H1 (cell line): ENCODE measurements around the gene ERI3. TPM values are rescaled to one million over a fixed set of nuclear protein-coding genes. Genes with fewer than 3 reads are reported as not detected.

Experiments used
- CTCF ChIA-PET: fragments of 300-600 bp; sonication (Branson Sonifier 250); formaldehyde crosslinking; loops from one replicate; lab custom pipeline; 2021; ENCODE audit not compliant: partially characterized antibody; lab: Charles Lee
- POLR2A ChIA-PET: fragments of 300-600 bp; sonication (Branson Sonifier 250); formaldehyde crosslinking; loops from one replicate; lab custom pipeline; 2021; ENCODE audit warnings: inconsistent platforms; ENCODE audit not compliant: partially characterized antibody; lab: Charles Lee
- DNase-seq, 2 experiments: peaks; one replicate each; pipeline versions ENCODE4 v3.0.0 to v3.0.0-alpha.2; 2010 to 2022; ENCODE audit warnings: low spot score in 2 of 2, low read depth in 1 of 2, mixed read lengths in 1 of 2
- FAIRE-seq: peaks from 2 replicates; lab custom pipeline; 2011; peaks lifted over from hg19 to GRCh38; lab: Jason Lieb, UNC
- H2AFZ ChIP-seq: 2 replicates; pipeline ENCODE4 v1.8.1; 2012; ENCODE audit warnings: low read length, inconsistent platforms
- H2AK5ac ChIP-seq: 2 replicates; pipeline ENCODE4 v1.6.1; 2013; ENCODE audit warnings: low read depth, low read length
- H2BK120ac ChIP-seq: replicated peaks from 2 replicates; pipeline ENCODE3; 2013; ENCODE audit warnings: low read depth, low read length, inconsistent platforms
- H2BK12ac ChIP-seq: 2 replicates; pipeline ENCODE4 v1.6.1; 2013; ENCODE audit warnings: low read depth, low read length
- H2BK15ac ChIP-seq: 2 replicates; pipeline ENCODE4 v1.6.1; 2013; ENCODE audit warnings: low read length
- H2BK20ac ChIP-seq: 2 replicates; pipeline ENCODE4 v1.6.1; 2013; ENCODE audit warnings: low read length
- H2BK5ac ChIP-seq: 2 replicates; pipeline ENCODE4 v1.6.1; 2013; ENCODE audit warnings: low read depth, low read length
- H3K14ac ChIP-seq: 2 replicates; pipeline ENCODE4 v1.6.1; 2013; ENCODE audit warnings: inconsistent platforms; ENCODE audit not compliant: insufficient read length
- H3K18ac ChIP-seq: 2 replicates; pipeline ENCODE4 v1.6.1; 2013; ENCODE audit warnings: low read length; ENCODE audit errors: extremely low read depth
- H3K23ac ChIP-seq: 2 replicates; pipeline ENCODE4 v1.6.1; 2013; ENCODE audit warnings: inconsistent platforms; ENCODE audit not compliant: insufficient read length
- H3K23me2 ChIP-seq: 2 replicates; pipeline ENCODE4 v1.6.1; 2013; ENCODE audit warnings: low read depth, low read length
- H3K27ac ChIP-seq: 2 replicates; pipeline ENCODE4 v1.6.1; 2011; ENCODE audit warnings: low read depth, low read length, inconsistent platforms
- H3K27me3 ChIP-seq, 4 experiments: replicated peaks in 1 of 4; 1 replicate in 1 of 4; 2 replicates in 3 of 4; pipeline versions ENCODE4 v1.6.1 to v1.8.1; 2011 to 2013; ENCODE audit warnings: low read length in 3 of 4, mild to moderate bottlenecking in 3 of 4, inconsistent platforms in 2 of 4, mixed read lengths in 2 of 4, moderate library complexity in 1 of 4; ENCODE audit not compliant: control insufficient read depth in 3 of 4, insufficient read depth in 3 of 4; ENCODE audit errors: extremely low read depth in 1 of 4
- H3K36me3 ChIP-seq, 4 experiments: 2 replicates each; pipeline versions ENCODE4 v1.6.1 to v1.8.1; 2011 to 2013; ENCODE audit warnings: mild to moderate bottlenecking in 4 of 4, low read length in 3 of 4, moderate library complexity in 2 of 4, control low read depth in 1 of 4, inconsistent platforms in 1 of 4; ENCODE audit not compliant: insufficient read depth in 4 of 4, control insufficient read depth in 2 of 4
- H3K4ac ChIP-seq: replicated peaks from 2 replicates; pipeline ENCODE3; 2013; ENCODE audit warnings: low read length, low read depth, mixed read lengths, inconsistent platforms; ENCODE audit not compliant: insufficient read length
- H3K4me1 ChIP-seq, 4 experiments: replicated peaks in 1 of 4; 1 replicate in 1 of 4; 2 replicates in 3 of 4; pipeline versions ENCODE4 v1.6.1 to v1.8.1; 2011 to 2013; ENCODE audit warnings: low read length in 3 of 4, inconsistent platforms in 2 of 4, mixed read lengths in 1 of 4; ENCODE audit not compliant: insufficient read depth in 4 of 4, control insufficient read depth in 3 of 4
- H3K4me2 ChIP-seq, 2 experiments: 2 replicates each; pipeline versions ENCODE4 v1.6.1 to v1.8.1; 2011 to 2013; ENCODE audit warnings: low read depth in 2 of 2, low read length in 2 of 2, control low read depth in 1 of 2, inconsistent platforms in 1 of 2, mild to moderate bottlenecking in 1 of 2; ENCODE audit not compliant: insufficient read depth in 1 of 2
- H3K4me3 ChIP-seq, 4 experiments: fragments of 200-600, 300-600 bp in 1 of 4; sonication (generic), shearing (Covaris generic), sonication (Bioruptor Twin) in 1 of 4; 2 replicates each; pipeline versions ENCODE4 v1.5.1 to v1.8.1; 2011 to 2016; ENCODE audit warnings: low read length in 4 of 4, low read depth in 3 of 4, control low read depth in 2 of 4, inconsistent platforms in 2 of 4, mild to moderate bottlenecking in 2 of 4, mixed read lengths in 1 of 4, moderate library complexity in 1 of 4; ENCODE audit not compliant: insufficient read depth in 2 of 4; ENCODE audit errors: extremely low read depth in 1 of 4
- H3K56ac ChIP-seq: replicated peaks from 2 replicates; pipeline ENCODE3; 2013; ENCODE audit warnings: low read depth, mild to moderate bottlenecking, mixed read lengths, low read length, inconsistent platforms; ENCODE audit not compliant: insufficient read length
- H3K79me1 ChIP-seq: 2 replicates; pipeline ENCODE4 v1.6.1; 2013; ENCODE audit warnings: low read depth, low read length, control low read depth
- H3K79me2 ChIP-seq, 2 experiments: 2 replicates each; pipeline versions ENCODE4 v1.6.1 to v1.8.1; 2012 to 2013; ENCODE audit warnings: low read length in 2 of 2, mild to moderate bottlenecking in 2 of 2, inconsistent platforms in 1 of 2; ENCODE audit not compliant: insufficient read depth in 2 of 2, control insufficient read depth in 1 of 2
- H3K9ac ChIP-seq, 4 experiments: replicated peaks in 1 of 4; 1 replicate in 1 of 4; 2 replicates in 3 of 4; pipeline versions ENCODE4 v1.6.1 to v1.8.1; 2011 to 2013; ENCODE audit warnings: low read depth in 3 of 4, low read length in 3 of 4, control low read depth in 2 of 4, mild to moderate bottlenecking in 2 of 4, moderate library complexity in 2 of 4, inconsistent platforms in 1 of 4; ENCODE audit errors: extremely low read depth in 1 of 4
- H3K9me3 ChIP-seq, 2 experiments: 2 replicates each; pipeline versions ENCODE4 v1.6.1 to v1.8.1; 2012 to 2013; ENCODE audit warnings: mild to moderate bottlenecking in 2 of 2, moderate library complexity in 2 of 2, control low read depth in 1 of 2, inconsistent platforms in 1 of 2, low read depth in 1 of 2, low read length in 1 of 2, mixed read lengths in 1 of 2; ENCODE audit not compliant: insufficient read depth in 2 of 2
- H4K20me1 ChIP-seq, 2 experiments: replicated peaks in 1 of 2; 2 replicates each; pipeline versions ENCODE3 to v1.8.1; 2011 to 2013; ENCODE audit warnings: inconsistent platforms in 2 of 2, low read length in 2 of 2, mild to moderate bottlenecking in 1 of 2; ENCODE audit not compliant: insufficient read depth in 2 of 2, control insufficient read depth in 1 of 2
- H4K5ac ChIP-seq: 2 replicates; pipeline ENCODE4 v1.6.1; 2013; ENCODE audit warnings: low read length, low read depth, mixed read lengths, inconsistent platforms; ENCODE audit not compliant: insufficient read length
- H4K8ac ChIP-seq: 2 replicates; pipeline ENCODE4 v1.8.0; 2013; ENCODE audit warnings: mild to moderate bottlenecking, moderate library complexity, low read length, inconsistent platforms; ENCODE audit not compliant: insufficient read depth; ENCODE audit errors: extremely low read depth
- H4K91ac ChIP-seq: replicated peaks from 2 replicates; pipeline ENCODE3; 2013; ENCODE audit warnings: low read length, mixed read lengths, inconsistent platforms; ENCODE audit not compliant: insufficient read length
- HDAC6 ChIP-seq: IDR thresholded peaks from one replicate; pipeline ENCODE4 v1.7.1; 2012; ENCODE audit warnings: low read depth, mild to moderate bottlenecking, inconsistent platforms, low read length, moderate library complexity
- KDM1A ChIP-seq: fragments of 200-600, 300-600 bp; sonication (generic); IDR thresholded peaks from 2 replicates; pipeline ENCODE4 v1.7.1; 2016; ENCODE audit warnings: mild to moderate bottlenecking, low read length, borderline replicate concordance
- SUZ12 ChIP-seq: fragments of 200-600 bp; sonication (generic); IDR thresholded peaks from 2 replicates; pipeline ENCODE4 v1.6.1; 2012; ENCODE audit warnings: mild to moderate bottlenecking, inconsistent platforms, low read length, moderate library complexity, mixed read lengths
- WGBS, 2 experiments: shearing (Covaris generic) in 1 of 2; methylation state at CpG; one replicate each; pipeline versions ENCODE4 v1.1.6 to v1.1.7; 2013 to 2015; ENCODE audit warnings: low lambda C conversion rate in 2 of 2, mixed read lengths in 2 of 2, inconsistent platforms in 1 of 2, low coverage in 1 of 2, missing lambda C conversion rate in 1 of 2; ENCODE audit not compliant: insufficient replicate concordance in 2 of 2, insufficient coverage in 1 of 2, insufficient read length in 1 of 2; ENCODE audit errors: extremely low coverage in 1 of 2, missing lambda C conversion rate in 1 of 2; 5-methylcytosine and 5-hydroxymethylcytosine counted together
- polyA plus RNA-seq, 7 experiments: library from polyadenylated mRNA; depleted of rRNA in 3 of 7; stranded (reverse) in 5 of 7; unstranded in 2 of 7; fragments of >200 nt in 5 of 7; fragments of 200-250 nt in 2 of 7; gene quantifications; 1 replicate in 5 of 7; 2 replicates in 1 of 7; 4 replicates in 1 of 7; pipeline versions ENCODE4 v1.2.1 to v1.2.3, GENCODE V29; 2011 to 2013; ENCODE audit warnings: missing spikeins in 2 of 7, mixed read lengths in 2 of 7
- total RNA-seq: library from RNA; stranded (reverse); fragmentation: NEBNext Ultra II Directional; extraction: Animal tissue kit (Norgen Biotek cat#: 25700); gene quantifications from 2 replicates; pipeline ENCODE4 v1.2.1, GENCODE V29; 2021

The ERI3 gene
- total and polyA plus RNA-seq, 2 of the 8 experiments (the other 6 are each of a cell fraction or from before 2014, with no cell fraction given): 81.1 to 199 TPM

GRCh38 chr1:44219301-44219626 is 135.8 kb downstream of the ERI3 start:
- Histone ChIP-seq H3K4me1 (peaks cover 0 to under 1% (median 0%) of the 10 kb centered on the region in 4 experiments; a peak in 2 of 7 replicates), H3K9me3 (no peaks in the 10 kb centered on the region), H3K23me2 (no peaks in the 10 kb centered on the region), H2AK5ac (no peak overlapping the region), H3K4me3 (no peak overlapping the region), H3K27me3 (no peaks in the 10 kb centered on the region), H3K27ac (no peak overlapping the region), H4K8ac (no peak overlapping the region; the same call in 1 of the 2 replicates), H2BK12ac (no peak overlapping the region), H2BK120ac (no peak overlapping the region), H3K79me1 (no peaks in the 10 kb centered on the region; the same call in 1 of the 2 replicates), H2BK15ac (no peak overlapping the region), H3K4me2 (no peak overlapping the region), H3K23ac (no peak overlapping the region), H4K20me1 (peaks cover 2 to 17% of the 10 kb centered on the region in 2 experiments), H2AFZ (no peak overlapping the region), H3K4ac (no peak overlapping the region), H2BK20ac (no peak overlapping the region), H2BK5ac (no peak overlapping the region), H3K56ac (no peak overlapping the region), H4K91ac (no peak overlapping the region), H3K9ac (no peak overlapping the region), H3K36me3 (peaks cover 23 to 45% (median 31%) of the 10 kb centered on the region in 4 experiments), H3K79me2 (0 out of 4 replicates have a peak, but pooled peaks cover 0 to under 1% of the 10 kb centered on the region in 2 experiments), H3K14ac (no peak overlapping the region), H3K18ac (no peak overlapping the region), H4K5ac (no peak overlapping the region)
- FAIRE-seq: no peak
- POLR2A ChIA-PET: interaction anchor here (1.1 to 1.2 kb wide), 2 partner anchors 42 to 86 kb away, joined by 3 read pairs; no protein-coding TSS in a partner anchor
- 88% methylated on average over 6 of the region's 6 CpGs; no CpG with 5 or more reads in 1 of the 2 experiments for WGBS, 2 experiments
- DNase-seq: no peak
- TF ChIP-seq SUZ12 (no peak), HDAC6 (no peak), KDM1A (no peak)
- CTCF ChIA-PET: interaction anchor here (0.9 to 18.7 kb wide), 19 partner anchors 8 to 777 kb away, joined by 3 to 250 read pairs (median 9); no protein-coding TSS in a partner anchor
